ENCODE data around the gene LYSMD2.

DNA sequence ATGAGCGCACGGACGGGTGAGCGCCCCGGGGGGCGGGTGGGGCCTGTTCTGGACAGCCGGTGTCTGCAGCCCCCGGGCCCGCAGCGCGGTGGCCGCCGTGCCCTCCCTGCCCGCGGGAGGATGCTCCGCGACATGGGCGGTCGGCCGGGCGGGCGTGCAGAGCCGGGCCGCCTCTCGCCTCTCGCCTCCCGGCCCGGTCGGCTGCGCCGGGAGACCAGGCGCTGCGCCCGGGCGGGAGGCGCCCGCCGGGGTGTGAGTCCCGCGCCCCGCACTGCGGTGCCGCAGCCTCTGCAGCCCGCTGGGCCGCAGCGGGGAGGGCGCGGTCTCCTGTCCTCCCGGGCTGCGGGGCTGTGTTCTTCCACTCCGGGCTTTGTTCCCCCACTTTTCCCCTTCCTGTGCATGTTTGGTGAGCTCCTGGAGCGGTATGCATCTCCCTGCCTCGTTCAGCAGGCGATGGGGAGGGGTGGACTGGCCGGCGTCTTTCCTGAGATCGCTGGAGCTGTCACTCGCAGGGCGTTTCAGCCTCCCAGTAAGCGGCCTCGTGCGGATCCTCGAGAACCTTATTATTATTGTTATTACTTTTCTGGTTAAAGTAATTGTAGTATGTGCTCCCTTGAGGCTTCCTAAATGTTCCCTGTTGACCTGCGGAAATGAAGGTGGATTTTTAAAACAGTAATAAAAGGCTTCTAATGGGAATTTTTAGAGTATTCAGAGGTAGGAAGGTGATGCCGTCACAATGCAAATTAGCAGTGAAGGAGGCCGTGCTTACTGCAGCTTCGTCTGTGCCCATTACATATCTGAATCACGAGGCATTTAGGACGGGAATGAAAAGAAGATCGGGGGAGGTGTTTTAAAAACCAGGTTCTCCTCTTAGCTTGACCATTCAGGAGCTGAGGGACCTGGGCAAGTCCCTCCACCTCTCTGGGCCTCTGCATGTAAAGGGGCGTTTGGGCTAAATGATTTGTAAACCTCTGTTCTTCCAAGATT is 14.5 kb upstream of the LYSMD2 start:
- no peak for TF ChIP-seq EZH2 (IDR thresholded peaks at IDR 0.05)
- TF ChIP-seq POLR2AphosphoS5 (IDR thresholded peaks at IDR 0.05; ENCODE audit: borderline replicate concordance, low read depth, low read length) = no peak
- no peak for TF ChIP-seq FOXP2 (optimal IDR thresholded peaks at IDR 0.05; ENCODE audit: control extremely low read depth, extremely low read length, insufficient read depth)
